Astrocyte of the hippocampus (primary cell): Measurements from ENCODE around the gene NOP14.
"Not testable (repeated sequence)": the region's sequence is repeated elsewhere in the genome, so short reads cannot be mapped to it uniquely, and the experiment has no call there.

Experiments used
- DNase-seq: peaks from one replicate; pipeline ENCODE4 v3.0.0; 2011; ENCODE audit warnings: low read depth, low spot score

NOP14 gene

DNA sequence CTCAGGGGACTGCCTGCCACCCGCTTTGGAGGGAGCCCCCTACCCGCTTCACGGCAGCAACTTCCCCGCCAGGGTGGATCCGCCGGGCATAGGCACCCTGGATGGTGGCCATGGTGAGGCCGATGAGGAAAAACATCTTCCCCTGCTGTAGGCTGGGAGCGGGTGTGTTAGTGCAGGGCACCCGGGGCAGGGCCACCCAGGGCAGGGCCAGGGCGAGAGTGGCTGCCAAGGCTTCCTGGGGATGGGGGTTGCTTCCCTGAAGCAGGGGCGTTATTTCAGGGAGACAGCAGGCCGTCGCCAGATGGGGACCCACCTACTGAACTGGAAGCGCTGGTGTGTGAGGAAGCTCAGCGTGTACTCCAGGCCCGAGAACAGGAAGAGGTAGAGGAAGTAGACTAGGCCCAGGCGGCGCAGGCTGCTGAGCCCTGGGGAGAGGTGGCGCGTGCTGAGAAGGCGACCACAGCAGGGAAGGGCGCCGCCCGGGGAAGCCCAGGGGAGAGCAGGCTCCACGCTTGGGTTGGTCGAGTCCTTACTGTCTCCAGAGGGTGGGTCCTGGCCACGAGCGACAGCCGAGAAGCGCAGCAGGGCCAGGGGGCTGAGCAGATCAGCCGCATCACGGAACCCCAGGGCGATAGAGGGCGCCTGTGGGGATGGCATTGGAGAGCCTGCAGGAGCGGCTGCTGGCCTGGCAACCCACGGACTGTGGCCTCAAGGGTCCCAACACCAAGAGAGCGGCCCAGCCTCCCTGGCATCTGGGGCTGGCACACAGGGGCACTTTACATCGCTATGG, 31.5 kb downstream of the NOP14 start:
- DNase-seq: no peak

DNA sequence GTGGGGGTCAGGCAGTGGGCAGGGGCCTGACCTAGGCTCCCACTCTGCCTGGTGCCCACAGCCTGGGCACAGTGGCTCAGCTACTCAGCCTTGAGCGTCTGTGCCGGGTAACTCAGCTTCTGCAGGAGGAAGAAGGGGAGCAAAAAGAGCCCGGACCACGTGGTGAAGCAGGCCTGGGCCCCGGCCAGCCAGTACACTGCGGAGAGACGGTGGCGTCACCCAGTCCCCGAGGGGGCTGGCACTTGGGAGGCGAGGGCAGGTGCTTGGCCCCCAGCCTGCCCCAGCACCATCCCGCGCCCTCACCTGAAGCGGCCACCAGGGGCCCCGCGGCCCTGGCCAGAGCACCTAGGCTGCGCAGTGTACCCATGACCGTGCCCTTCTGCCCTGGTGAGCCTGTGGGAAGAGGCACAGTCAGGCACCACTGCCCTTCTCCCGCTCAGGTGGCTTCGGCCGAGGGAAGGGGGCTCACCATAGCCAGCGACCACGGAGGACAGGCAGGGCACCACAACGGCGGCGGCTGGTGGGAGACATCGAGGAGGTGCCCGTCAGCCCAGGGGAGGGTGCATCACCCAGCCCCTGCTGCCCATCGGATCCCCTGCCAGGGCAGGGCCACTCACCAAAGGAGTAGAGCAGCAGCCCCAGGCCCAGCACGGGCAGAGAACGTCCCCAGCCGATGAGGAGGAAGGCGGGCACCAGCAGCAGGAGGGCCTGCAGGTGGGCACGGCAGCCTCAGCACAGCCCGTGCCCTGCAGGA, 32.3 kb downstream of the NOP14 start:
- DNase-seq: no peak

DNA sequence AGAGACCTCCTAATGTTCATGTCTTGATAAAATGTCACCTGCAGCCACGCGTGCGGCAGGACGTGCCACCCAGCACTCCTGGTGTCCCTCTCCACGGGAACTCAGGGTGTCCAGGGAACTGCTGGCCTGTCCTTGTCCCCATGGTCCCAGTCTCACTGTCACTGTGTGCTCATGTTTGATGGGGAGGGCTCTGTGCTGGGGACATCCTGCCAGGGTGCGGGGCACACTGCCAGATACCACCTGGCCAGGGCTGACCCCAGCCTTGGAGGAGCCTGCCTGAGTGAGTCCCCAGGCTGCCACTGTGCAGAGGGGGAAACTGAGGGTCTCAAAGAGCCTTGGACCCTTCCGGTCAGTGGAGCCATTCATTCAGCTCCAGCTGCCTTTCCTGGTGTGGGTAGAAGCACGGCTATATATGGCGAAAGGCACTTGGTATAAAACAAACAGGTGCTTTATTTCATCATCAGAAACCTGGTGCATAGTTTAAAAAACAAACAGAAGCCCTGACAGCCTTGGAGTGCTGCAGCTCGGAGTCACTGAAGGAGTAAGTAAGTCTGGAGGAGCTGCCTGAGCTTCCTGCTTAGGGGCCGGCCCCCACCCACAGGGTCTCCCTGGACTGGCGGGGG, 33.0 kb downstream of the NOP14 start:
- no peak for DNase-seq

DNA sequence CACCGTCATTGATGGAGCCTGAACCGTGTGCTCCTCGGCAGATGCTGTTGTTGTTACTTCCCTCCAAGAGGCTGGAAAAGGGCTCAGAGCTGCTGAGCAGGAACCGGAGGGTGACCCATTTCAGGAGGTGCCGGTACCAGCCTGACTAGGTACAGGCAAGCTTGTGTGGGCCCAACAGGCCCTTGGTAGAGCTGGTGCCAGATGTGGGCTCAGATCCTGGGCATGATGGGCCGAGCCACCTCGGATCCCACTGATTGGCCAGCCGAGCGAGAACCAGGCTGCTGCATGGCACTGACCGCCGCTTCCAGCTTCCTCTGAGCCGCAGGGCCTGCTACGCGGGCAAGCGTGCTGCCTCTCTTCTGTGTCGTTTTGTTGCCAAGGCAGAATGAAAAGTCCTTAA, 33.7 kb downstream of the NOP14 start:
- DNase-seq: no peak

DNA sequence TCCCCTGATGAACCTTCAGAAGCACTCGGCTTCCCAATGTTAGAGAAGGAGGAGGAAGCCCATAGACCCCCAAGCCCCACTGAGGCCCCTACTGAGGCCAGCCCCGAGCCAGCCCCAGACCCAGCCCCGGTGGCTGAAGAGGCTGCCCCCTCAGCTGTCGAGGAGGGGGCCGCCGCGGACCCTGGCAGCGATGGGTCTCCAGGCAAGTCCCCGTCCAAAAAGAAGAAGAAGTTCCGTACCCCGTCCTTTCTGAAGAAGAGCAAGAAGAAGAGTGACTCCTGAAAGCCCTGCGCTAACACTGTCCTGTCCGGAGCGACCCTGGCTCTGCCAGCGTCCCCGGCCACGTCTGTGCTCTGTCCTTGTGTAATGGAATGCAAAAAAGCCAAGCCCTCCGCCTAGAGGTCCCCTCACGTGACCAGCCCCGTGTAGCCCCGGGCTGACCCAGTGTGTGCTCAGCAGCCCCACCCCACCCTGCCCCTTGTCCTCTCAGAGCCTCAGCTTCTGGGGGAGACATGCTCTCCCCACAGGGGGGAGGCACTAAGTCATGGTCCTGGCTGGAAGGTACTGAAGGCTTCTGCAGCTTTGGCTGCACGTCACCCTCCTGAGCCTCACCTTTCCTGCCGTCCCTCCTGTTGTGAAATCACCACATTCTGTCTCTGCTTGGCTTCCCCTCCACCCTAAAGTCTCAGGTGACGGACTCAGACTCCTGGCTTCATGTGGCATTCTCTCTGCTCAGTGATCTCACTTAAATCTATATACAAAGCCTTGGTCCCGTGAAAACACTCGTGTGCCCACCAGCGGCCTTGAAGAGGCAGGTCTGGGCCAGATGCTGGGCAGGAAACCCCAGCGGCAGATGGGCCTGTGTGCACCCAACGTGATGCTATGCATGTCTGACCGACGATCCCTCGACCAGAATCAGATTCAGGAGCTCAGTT, 34.7 kb downstream of the NOP14 start:
- no peak for DNase-seq

DNA sequence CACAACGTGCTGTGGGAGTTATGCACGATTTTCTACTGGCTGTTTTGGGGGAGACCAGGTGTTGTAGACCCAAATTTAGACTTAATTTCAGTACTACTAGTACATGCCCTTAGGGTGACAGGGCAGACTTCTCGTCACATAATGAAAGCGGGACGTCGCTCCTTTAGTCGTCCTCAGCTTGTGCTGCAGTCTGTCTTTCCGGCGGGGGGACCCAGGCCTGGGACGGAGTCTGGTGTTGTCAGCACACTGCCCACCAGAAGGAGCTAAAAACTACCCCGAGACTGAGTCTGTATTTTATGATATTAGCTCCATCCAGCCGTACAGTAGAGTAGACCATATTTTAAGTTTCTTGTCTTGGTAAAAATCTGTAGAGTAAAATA, 35.5 kb downstream of the NOP14 start:
- DNase-seq: no peak

DNA sequence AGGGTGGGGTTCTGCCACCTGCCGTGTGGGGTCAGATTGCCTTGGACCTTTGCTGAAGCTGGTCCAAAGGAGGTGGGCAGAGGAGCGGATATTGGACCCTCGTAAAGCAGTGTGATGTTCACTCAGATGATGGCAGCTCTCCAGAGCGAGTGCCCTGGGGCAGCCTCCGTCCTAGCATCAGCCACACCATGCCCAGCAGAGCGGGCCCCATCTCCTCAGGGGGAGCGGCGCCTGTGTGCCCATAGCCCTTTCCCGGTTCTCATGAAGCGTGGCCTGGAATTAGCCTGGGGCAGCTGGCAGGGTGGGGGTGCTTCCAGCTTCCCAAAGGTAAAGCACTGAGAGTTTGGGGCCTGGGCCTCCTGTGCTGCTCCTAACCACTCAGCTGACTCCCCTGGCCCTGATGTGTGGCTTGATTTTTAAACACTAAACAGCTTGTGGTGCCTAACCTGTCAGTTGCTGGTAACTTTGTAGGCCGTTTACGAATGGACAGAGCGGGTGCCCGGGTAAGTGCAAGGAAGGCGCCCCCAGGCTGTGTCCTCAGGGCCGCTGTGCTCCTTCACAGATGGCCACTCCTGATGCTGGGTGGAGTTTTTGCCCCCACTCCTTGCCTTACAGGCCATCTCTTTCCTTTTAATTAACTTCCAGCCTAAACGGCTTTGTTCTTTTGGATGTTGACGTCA, 36.0 kb downstream of the NOP14 start:
- DNase-seq: no peak

DNA sequence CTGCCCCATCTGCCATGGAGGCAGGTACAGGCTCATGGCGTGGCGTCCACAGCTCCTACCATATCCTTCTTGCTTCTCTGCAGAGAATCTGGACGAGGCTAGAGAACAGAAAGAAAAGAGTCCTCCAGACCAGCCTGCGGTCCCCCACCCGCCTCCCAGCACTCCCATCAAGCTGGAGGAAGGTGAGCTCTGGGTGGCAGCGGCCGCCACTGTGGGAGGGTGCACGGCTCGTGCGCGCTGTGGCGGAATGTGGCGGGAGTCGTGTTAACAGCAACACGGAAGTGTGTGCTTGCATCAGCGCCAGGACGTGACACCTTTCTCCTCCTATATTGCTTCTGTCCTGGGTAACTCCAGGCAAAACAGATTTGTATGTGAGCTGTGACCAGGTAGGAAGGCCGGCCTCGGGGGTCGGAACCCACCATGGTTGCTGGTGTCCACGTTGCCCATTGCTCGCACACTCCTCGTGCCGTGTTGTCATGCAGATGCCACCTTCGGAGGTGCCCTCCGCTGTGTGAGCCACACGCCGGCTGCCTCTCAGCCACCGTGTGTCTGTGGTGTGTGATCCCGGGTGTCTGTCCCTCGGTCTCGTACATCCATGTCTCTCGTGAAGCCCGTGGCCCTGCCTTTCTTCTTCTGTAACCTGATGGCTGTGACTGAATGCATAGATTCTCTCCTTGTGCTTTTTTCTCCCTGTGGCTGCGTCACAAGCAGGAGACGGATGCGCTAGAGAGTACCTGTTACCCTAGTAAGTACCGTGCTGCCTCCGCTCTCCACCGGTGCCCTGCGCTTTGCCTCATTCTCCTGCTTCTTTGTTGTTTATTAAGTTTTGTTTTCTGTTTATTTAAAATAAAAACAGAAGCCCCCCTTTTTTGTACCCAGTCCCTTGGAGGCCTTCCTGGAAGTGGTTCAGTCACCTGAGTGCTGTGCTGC, 37.0 kb downstream of the NOP14 start:
- no peak for DNase-seq

DNA sequence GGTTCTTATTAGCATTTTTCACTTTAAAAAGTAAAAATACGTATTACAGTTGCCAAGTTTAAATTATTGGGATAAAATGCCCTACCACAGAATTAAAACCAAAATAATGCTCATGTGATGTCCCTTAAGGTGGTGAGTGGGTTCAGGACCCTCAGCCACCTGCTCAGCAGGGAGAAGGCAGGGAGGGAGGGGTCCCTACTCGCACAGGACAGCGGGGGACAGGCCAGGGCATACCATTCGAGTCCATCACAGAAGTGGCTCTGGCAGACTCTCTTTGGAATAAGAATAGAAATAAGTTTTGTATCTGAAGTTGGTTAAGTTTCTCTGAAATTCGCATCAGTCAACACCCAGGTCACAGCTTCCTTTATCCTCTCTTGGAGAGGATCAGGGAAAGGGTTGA, 37.7 kb downstream of the NOP14 start:
- no peak for DNase-seq

DNA sequence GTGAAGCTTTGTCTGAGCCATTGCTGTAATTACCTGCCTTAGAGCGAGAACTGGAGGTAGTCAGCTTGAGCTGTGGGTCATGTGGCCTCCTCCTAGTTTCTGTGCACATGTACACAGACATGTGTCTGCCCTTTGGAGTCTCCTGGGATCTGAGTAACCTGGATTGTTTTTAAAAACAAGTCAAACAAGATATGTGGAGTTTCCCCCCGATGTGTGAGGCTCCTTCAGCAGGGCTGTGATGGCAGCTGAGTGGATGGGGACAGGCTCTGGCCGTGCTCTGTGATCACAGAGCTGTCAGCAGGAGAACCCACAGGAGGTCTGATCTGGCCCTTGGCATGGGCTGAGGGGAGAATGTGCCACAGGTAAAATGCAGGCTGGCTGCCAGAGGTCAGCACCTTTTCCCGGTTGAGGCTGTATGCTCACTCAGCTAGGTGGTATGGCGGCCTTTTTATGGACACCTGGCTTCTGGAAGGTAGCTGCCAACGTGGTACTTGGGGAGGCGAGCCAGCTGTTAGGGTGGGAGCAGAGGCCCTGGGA, 38.4 kb downstream of the NOP14 start:
- DNase-seq: no peak

DNA sequence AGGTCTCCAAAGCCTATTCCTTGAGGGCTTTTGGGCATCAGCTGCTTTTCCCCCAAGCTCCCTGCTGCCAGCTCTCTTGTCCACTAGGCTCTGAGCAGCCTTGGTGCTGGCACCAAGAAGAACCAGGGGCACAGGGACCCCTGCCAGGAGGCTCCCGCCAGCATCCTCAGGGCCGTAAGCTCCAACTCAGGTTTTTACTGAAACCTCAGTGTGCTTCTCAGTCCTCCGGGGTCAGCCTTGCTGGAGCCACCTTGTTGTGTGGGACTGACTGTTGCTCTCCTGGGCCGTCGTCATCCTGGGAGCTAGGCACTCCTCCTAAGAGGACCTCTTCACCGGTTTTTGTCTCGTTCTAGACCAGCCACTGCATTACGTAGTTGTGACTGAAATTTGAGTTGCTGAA, 38.9 kb downstream of the NOP14 start:
- no peak for DNase-seq

DNA sequence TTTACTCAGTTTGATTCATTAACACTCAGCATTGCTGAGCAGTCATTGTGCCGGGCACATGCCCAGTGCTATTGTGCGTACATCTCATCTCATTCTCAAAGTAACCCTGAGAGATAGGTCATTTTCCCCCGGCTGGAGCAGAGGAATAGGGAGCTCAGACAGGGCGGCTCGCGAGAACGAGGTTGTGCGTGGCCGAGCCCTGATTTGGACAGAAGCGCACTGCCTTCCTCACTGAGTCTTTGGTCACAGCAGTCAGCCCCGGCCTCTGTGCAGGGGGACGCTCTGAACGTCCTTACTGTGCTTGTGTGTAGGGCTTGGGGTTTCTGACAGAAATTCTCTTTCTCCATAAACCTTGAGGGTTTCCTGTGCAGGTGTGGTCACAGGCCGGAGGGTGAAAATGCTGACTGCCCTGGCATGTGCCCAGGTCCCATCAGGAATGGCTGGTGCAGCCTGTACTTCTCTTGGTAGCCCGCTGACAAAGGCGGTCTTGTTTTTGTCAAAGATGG, 39.5 kb downstream of the NOP14 start:
- no peak for DNase-seq

DNA sequence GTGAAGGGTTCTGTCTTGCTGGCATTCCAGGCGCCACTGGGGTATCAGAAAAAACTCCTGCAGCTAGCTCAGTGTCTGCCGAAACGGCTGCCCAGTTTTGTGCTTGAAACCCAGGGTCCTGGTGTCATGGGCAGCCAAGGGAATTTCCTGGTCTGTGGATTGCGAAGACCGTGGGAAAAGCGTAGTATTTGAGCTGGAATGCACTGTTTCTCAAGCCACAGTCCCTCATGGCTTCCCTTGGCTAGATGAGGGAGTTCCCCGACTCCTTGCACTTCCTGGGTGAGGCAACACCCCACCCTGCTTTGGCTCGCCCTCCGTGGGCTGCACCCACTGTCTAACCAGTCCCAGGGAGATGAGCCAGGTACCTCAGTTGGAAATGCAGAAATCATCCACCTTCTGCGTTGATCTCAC, 40.1 kb downstream of the NOP14 start:
- peak; percentile 64 for DNase-seq

DNA sequence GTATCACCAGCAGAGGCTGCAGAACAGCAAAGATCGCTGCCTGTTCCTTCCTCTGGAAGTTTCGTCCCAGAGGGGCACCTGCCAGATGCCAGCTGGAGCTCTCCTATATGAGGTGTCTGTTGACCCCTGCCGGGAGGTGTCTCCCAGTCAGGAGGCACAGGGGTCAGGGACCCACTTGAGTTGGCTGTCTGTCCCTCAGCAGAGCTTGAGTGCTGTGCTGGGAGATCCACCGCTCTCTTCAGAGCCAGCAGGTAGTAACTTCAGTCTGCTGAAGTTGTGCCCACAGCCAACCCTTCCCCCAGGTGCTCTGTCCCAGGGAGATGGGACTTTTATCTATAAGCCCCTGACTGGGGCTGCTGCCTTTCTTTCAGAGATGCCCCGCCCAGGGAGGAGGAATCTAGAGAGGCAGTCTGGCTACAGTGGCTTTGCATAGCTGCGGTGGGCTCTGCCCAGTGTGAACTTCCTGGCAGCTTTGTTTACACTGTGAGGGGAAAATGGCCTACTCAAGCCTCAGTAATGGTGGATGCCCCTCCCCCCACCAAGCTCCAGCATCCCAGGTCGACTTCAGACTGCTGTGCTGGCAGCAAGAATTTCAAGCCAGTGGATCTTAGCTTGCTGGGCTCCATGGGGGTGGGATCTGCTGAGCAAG, 40.6 kb downstream of the NOP14 start:
- peak; percentile 80 for DNase-seq

DNA sequence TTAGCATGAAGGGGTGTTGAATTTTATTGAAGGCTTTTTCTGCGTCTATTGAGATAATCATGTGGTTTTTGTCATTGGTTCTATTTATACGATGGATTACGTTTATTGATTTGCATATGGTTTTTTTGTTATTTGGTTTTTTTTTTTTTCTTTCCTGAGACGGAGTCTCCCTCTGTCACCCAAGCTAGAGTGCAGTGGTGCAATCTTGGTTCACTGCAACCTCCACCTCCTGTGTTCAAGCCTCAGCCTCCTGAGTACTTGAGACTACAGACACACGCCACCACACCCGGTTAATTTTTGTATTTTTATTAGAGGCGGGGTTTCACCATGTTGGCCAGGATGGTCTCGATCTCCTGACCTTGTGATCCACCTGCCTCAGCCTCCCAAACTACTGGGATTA, 44.5 kb downstream of the NOP14 start:
- not testable (repeated sequence) for DNase-seq

DNA sequence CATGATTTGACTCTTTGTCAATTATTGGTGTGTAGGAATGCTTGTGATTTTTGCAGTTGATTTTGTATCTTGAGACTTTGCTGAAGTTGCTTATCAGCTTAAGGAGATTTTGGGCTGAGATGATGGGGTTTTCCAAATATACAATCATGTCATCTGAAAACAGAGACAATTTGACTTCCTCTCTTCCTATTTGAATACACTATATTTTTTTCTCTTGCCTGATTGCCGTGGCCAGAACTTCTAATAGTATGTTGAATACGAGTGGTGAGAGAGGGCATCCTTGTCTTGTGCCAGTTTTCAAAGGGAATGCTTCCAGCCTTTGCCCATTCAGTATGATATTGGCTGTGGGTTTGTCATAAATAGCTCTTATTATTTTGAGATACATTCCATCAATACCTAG, 44.9 kb downstream of the NOP14 start:
- DNase-seq: not testable (repeated sequence)

DNA sequence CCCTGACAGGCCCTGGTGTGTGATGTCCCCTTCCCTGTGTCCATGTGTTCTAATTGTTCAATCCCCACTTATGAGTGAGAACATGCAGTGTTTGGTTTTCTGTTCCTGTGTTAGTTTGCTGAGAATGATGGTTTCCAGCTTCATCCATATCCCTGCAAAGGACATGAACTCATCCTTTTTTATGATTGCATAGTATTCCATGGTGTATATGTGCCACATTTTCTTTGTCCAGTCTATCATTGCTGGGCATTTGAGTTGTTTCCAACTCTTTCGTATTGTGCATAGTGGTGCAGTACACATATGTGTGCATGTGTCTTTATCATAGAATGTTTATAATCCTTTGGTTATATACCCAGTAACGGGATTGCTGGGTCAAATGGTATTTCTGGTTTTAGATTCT, 46.5 kb downstream of the NOP14 start:
- not testable (repeated sequence) for DNase-seq

DNA sequence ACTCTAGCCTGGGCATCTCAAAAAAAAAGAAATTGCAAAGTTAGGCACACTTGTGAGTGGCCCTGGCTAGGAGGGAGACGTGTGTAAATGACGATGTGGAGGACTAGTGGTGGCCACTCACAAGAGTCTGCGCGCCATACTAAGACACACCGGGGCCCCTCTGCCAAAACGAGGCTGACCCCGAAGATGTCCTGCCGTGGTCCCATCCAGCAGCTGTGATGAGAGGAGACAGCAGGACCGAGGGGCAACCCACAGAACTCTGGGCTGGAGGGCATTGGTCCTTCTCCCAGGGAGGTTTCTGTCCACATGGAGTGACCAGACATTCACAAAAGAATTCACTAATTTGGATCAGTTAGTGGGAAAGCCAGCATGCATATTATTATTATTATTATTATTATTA, 47.4 kb downstream of the NOP14 start:
- no peak for DNase-seq
